GM21786 (cell line): ENCODE measurements around the gene ZNF394.

ENCODE experiments used
- ATAC-seq: cut with Tn5 transposase; IDR thresholded peaks from one replicate; pipeline ENCODE4 v1.9.1; 2021; ENCODE audit not compliant: unreplicated experiment

ZNF394 gene

DNA sequence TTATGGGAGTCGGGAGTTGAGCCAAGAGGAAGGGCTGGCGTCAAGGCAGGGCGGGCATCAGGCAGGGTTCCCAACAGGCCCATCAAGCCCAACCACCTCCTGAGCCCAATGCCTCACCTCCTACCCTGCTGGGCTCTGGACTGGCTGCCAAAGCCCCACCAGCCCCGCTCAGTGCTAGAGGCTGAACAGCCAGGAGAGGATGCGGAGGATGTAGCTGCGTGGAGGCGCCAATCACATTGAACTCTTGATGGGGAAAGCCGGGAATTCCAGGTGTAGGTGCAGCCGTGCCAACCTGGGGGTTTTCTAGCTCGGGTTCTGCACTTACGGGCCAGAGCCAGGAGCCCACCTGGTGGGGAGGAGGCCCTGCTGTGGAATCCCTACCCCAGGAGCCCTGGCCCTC lies 47.0 kb downstream of the ZNF394 start:
- ATAC-seq: no peak

- ATAC-seq: no peak
Measured at GRCh38 chr7:99452541-99452940, 47.5 kb downstream of the ZNF394 start.

- ATAC-seq: no peak
Measured at GRCh38 chr7:99451936-99452335, 48.1 kb downstream of the ZNF394 start.

- no peak for ATAC-seq
Measured at GRCh38 chr7:99449326-99449725, 50.8 kb downstream of the ZNF394 start.

DNA sequence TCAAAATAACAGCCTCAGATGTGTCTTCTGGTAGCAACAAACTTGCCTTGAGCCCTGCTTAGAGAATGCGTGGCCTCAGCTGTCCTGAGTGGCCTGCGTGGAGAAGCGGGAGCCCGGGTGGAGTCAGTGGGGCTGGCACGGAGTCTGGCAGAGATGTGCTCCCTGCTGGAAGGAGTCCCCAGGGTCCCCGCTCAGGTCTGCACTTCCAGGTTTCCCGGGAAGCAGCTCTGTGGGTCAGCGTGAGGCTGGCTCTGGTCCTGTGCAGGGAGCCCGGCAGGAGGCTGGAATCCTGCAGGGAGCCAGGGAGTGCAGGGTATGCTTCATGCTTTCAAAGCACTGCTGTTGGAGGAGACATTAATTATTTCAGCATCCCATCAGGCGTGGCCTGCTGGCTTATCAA lies 51.2 kb downstream of the ZNF394 start:
- no peak for ATAC-seq

DNA sequence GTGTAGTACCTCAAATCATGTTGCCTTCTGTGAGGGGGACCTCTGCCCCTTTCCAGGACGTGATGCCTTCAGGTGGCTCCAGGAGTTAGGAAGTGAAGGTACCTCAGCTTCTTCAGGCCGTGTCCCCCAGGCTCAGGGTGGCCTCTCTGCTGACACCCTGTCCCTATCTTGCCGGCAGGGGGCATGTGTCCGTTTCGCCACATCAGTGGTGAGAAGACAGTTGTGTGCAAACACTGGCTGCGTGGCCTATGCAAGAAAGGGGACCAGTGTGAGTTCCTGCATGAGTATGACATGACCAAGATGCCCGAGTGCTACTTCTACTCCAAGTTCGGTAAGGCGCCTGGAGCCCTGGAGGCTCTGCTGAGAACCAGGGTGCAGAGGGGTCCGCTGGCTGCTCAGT lies 52.1 kb downstream of the ZNF394 start:
- ATAC-seq: no peak

GRCh38 chr7:99446096-99446495 lies 54.0 kb downstream of the ZNF394 start:
- no peak for ATAC-seq
